Hematopoietic multipotent progenitor cell treated with erythropoietin and hydrocortisone succinate and interleukin-3 and kit ligand, for 17 days (in vitro differentiated cells): ENCODE data around the gene ERLEC1.

Experiments used
- DNase-seq: peaks from one replicate; pipeline ENCODE4 v3.0.0-alpha.2; 2015; ENCODE audit warnings: low spot score

The ERLEC1 gene

DNA sequence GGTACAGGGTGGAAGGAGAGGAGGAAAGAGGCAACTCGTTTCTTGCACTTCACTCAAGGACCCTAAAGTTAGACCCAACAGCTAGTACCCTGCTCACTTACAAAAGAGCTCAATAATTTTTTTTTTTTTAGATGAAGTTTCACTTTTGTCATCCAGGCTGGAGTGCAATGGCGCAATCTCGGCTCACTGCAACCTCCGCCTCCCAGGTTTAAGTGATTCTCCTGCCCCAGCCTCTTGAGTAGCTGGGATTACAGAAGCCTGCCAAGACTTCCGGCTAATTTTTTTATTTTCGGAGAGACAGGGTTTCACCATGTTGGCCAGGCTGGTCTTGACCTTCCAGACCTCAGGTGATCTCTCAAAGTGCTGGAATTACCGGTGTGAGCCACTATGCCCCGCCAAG lies 4.2 kb upstream of the ERLEC1 start:
- no peak for DNase-seq

DNA sequence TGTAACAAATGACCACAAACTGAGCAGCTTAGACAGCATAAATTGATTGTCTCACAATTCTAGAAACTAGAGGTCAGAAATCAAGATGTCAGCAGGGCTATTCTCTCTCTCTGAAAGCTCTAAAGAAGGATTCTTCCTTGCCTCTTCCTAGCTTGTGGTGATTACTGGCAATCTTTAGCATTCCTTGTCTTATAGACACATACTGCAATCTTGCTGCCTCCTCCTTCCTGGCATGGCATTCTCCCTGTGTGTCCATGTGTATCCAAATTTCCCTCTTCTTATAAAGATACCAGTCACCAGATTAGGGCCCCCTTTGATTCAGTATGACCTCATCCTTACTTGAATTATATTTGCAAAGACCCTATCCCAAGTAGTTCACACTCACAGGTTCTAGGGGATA lies 2.4 kb upstream of the ERLEC1 start:
- DNase-seq: no peak

- no peak for DNase-seq
These were observed 1.5 kb upstream of the ERLEC1 start for GRCh38 chr2:53785366-53785765.

DNA sequence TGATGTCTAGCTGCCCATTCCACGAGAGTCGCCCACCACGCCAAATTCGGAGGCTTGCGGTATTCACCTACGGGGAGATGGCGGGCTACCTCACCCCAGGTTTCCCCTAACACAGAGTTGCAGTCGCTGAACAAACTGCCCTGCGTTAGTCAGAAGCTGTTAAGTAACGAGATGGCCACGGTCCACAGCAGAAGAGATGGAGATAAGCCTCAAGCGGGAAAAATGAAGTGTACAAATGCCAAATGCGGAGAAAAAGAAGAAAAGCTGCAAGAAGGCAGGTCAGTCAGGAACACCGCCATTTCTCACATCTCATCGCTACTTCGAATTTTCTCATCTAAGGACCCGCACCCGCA lies 516 bp upstream of the ERLEC1 start:
- DNase-seq: peak; percentile 62

DNA sequence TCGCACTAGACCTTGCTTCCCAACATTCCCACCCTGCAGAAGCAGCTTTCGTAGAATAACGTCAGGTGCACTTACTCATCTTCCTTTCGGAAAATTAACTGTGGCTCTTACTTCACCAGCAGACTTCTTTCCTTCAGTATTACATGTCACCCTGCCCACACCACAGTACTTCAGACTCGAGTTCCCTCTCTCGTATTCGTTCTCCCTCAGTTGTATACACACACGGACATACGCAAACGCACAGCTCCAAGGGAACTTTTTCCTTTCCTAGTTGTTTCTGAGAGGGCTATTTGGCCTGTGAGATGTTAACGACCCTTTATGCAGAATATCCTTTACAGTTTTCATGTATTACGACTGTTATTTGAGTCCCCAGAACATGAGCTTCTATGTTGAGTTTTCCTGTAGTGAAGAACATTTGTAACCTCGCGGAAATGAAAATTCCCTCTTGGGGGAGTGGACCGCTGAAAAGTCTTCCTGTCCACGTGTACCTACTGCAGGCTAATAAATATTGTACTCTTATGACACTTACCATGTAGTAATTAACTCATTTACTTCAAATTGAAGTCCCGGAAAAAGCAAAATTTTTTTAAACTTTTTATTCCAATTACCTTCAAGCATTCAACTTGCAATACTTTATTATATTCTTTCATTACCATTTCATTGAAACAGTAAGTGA lies 908 bp downstream of the ERLEC1 start:
- peak; percentile 31 for DNase-seq

DNA sequence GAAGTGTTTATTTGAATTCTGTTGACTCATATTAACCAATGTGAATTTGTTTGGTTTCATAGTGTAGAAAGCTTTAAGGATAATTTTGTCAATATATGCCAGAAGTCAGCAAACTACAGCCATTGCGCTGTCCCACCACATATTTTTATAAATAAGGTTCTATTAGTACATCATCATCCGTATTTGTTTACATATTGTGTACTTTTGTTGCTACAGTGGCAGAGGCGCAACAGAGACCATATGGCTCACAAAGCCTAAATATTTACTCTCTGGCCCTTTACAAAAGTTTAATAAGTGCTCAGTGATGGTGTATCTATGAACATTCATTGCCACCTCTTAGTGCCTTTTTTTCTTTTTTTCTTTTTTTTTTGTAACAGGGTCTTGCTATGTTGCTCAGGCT lies 6.4 kb downstream of the ERLEC1 start:
- no peak for DNase-seq

GRCh38 chr2:53793821-53794220 lies 7.0 kb downstream of the ERLEC1 start:
- no peak for DNase-seq

GRCh38 chr2:53801547-53801946 lies 14.7 kb downstream of the ERLEC1 start:
- DNase-seq: no peak

DNA sequence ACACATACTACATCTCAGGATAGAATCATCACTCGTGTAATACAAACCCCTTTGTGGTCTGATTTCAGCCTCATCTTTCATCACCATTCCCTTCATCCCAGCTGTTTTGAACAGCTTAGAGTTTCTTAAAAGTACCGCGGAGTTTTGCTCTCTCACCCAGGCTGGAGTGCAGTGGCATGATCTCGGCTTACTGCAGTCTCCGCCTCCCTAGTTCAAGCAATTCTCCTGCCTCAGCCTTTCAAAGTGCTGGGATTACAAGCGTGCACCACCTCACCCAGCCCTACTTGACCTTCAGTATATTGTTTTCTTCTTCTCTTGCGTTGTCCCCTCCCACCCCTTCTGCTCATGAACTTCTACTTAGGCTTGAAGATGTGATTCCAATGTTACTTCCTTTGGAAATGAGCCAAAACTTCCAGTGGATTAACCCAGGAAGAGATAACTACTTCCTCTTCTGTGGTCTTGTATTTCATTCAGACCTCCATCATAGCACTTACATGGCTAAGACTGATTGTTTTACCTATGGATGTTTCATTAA lies 15.8 kb downstream of the ERLEC1 start:
- no peak for DNase-seq

GRCh38 chr2:53811601-53812000 lies 24.8 kb downstream of the ERLEC1 start:
- no peak for DNase-seq

- no peak for DNase-seq
These were observed 26.3 kb downstream of the ERLEC1 start for GRCh38 chr2:53813151-53813550.

GRCh38 chr2:53818854-53819435 lies 32.1 kb downstream of the ERLEC1 start:
- DNase-seq: no peak

GRCh38 chr2:53819634-53820033 lies 32.8 kb downstream of the ERLEC1 start:
- no peak for DNase-seq

- no peak for DNase-seq
These were observed 33.2 kb downstream of the ERLEC1 start for GRCh38 chr2:53820048-53820447.

- DNase-seq: no peak
These were observed 33.9 kb downstream of the ERLEC1 start for GRCh38 chr2:53820711-53821110.

DNA sequence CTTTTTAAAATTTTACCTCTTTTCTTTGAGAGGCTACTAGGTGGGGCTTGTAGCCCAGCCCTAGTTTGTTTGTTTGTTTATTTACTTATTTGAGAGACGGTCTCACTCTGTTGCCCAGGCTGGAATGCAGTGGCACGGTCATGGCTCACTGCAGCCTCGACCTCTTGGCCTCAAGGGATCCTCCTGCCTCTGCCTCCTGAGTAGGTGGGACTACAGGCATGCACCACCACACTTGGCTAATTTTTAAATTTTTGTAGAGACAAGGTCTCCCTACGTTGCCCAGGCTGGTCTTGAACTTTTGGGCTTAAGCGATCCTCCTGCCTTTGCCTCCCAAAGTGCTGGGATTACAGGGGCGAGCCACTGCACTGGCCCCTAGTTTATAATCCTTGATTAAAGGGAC lies 35.0 kb downstream of the ERLEC1 start:
- DNase-seq: no peak

- DNase-seq: peak; percentile 49
These were observed 36.8 kb downstream of the ERLEC1 start for GRCh38 chr2:53823639-53824038.

DNA sequence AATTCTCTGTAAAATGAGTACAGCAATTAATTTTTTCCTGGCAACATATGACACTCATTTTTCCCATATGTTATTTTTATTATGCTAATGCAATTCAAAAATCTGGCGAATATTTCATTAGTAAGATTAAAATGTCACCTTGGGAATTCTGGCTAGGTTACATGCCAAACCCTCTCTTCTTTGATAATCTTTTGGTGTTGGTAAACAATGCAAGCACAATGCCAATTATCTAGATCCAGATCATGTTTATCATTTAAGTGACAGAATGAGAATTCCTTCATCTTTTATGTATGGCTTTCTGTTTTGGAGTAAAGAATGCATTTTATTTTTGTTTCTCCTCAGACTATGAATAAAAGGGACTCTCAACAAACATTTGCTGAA lies 39.2 kb downstream of the ERLEC1 start:
- no peak for DNase-seq

DNA sequence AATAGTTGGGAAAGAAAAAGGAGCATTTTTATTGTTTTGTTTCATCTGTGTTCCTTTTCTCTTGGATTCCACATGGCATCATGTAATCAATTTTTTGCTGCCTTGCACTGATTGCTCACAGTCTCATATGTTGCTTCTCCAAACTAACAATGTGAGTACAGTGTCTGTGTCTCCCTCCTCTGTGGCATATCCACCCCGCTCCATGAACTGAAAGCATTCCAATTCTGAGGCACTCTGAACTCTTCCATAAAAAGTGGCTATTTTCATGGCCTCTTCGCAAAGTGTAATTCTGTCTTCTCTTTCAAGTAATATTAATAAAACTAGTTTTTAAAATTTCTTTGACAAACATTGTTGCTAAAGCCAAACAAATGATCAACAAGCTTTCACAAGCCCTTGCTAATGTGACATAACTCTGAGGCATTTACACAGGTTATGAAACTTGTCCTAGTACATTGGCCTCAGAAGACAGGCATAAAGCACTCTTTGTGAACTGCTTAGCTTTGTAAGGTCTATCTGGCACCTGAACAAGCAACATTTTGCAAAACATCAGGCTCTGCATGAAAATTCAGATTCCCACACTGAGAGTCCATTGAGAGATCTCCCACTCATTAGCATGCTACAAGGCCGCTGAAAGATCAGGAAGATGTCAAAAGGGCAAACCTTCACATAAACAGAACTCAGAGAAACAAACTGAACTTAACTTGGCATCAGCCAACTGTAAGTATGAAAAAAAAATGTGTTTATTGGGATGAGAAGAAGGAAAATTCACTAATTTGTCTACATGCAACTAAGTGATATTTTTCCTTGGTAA lies 39.9 kb downstream of the ERLEC1 start:
- no peak for DNase-seq

DNA sequence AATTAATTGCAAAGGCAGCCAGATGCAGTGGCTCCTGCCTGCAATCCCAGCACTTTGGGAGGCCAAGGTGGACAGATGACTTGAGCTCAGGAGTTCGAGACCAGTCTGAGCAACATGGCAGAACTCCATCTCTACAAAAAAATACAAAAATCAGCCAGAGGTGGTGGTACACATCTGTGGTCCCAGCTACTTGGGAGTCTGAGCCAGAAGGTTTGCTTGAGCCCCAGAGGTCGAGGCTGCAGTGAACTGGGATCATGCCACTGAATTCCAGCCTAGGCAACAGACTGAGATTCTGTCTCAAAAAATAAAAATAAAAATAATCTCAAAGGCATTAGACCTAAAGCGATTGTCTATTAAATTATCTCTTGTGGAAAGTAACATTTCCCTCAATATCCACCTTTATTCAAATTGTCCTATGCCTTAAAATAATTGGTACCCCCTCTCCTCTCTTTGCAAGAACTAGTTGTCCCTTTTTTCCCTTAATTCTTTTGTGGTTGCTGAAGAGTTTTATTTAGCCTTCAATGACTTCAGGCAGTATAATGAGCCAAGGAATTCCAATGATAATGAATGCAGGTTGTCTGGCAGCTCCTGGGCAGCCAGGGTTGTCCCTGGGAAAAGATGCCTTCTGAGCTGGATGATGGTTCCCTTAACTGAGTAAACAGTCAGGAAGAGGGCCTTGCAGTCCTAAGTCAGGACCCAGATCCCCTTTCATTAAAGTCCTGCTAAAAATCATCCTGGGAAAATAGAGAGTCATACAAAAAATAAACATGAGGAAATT lies 40.7 kb downstream of the ERLEC1 start:
- no peak for DNase-seq

DNA sequence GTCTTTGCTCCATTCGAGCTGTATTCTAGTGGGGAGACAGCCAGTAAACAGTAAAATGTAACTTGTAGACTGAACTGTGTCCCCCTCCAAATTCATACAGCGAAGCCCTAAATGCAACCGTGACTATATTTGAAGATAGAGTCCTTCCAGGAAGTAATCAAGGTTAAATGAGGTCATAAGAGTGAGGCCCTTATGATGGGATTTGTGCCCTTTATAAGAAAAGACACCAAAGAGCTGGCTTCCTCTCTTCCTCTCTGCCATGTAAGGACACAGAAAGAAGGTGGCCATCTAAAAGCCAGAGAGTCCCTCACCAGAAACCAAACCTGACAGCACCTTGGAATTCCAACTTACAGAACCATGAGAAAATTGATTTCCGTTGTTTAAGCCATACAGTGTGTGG lies 41.5 kb downstream of the ERLEC1 start:
- DNase-seq: no peak

GRCh38 chr2:53829273-53829979 lies 42.6 kb downstream of the ERLEC1 start:
- DNase-seq: no peak
